NCI-H2171 treated with DMSO at 0.1 percent for 48 hours (cell line): Measurements from ENCODE around the gene GAPDHS.

ENCODE experiments used
- DNase-seq: peaks from one replicate; lab custom pipeline; 2025; lab: John Stamatoyannopoulos, UW

GAPDHS gene

GRCh38 chr19:35557539-35558399, 24.5 kb downstream of the GAPDHS start:
- peak; percentile 78 for DNase-seq

GRCh38 chr19:35558400-35559280, 25.4 kb downstream of the GAPDHS start:
- DNase-seq, result no peak

- DNase-seq, result no peak
These were observed 26.0 kb downstream of the GAPDHS start for GRCh38 chr19:35559281-35559659.

- no peak for DNase-seq
These were observed 26.5 kb downstream of the GAPDHS start for GRCh38 chr19:35559781-35560180.

GRCh38 chr19:35560271-35560670, 27.0 kb downstream of the GAPDHS start:
- no peak for DNase-seq

- no peak for DNase-seq
These were observed 27.4 kb downstream of the GAPDHS start for GRCh38 chr19:35560677-35561076.

- DNase-seq, result no peak
These were observed 28.2 kb downstream of the GAPDHS start for GRCh38 chr19:35561436-35561835.

- no peak for DNase-seq
These were observed 29.1 kb downstream of the GAPDHS start for GRCh38 chr19:35562336-35562735.

GRCh38 chr19:35562776-35563175, 29.5 kb downstream of the GAPDHS start:
- DNase-seq, result no peak

GRCh38 chr19:35563207-35563829, 30.1 kb downstream of the GAPDHS start, which contains the start of gene ATP4A:
TSS of gene ATP4A (minus strand) at chr19:35563658. CDS start at chr19:35563629, 29 bp downstream.
- DNase-seq, result no peak

- DNase-seq, result no peak
These were observed 32.0 kb downstream of the GAPDHS start for GRCh38 chr19:35565016-35565856.

- DNase-seq, result no peak
These were observed 33.5 kb downstream of the GAPDHS start for GRCh38 chr19:35566738-35567137.

- DNase-seq, result no peak
These were observed 36.1 kb downstream of the GAPDHS start for GRCh38 chr19:35569281-35569781.

- DNase-seq, result no peak
These were observed 38.2 kb downstream of the GAPDHS start for GRCh38 chr19:35571406-35571965.

GRCh38 chr19:35577918-35578317, 44.7 kb downstream of the GAPDHS start:
- no peak for DNase-seq

GRCh38 chr19:35578707-35579106, 45.5 kb downstream of the GAPDHS start:
- DNase-seq, result no peak

GRCh38 chr19:35582760-35583159, 49.5 kb downstream of the GAPDHS start:
- DNase-seq, result no peak

- no peak for DNase-seq
These were observed 52.6 kb downstream of the GAPDHS start, which contains the start of gene PMIS2 for GRCh38 chr19:35585848-35586247. TSS of gene PMIS2 (plus strand) at chr19:35586173. CDS start at chr19:35586260, 87 bp downstream.

- DNase-seq, result no peak
These were observed 54.1 kb downstream of the GAPDHS start for GRCh38 chr19:35587321-35587720.

- DNase-seq, result no peak
These were observed 57.6 kb downstream of the GAPDHS start for GRCh38 chr19:35590875-35591274.

- no peak for DNase-seq
These were observed 59.0 kb downstream of the GAPDHS start for GRCh38 chr19:35592226-35592625.
